Measurements from ENCODE around the gene PKP2. TPM values are rescaled to one million over a fixed set of nuclear protein-coding genes. Genes with fewer than 3 reads are reported as not detected.

PKP2 gene
- total and polyA plus RNA-seq, 2 donors (not counting 1 experiment from before 2014, with no cell fraction given) = under 0.01 to 0.15 TPM

DNA sequence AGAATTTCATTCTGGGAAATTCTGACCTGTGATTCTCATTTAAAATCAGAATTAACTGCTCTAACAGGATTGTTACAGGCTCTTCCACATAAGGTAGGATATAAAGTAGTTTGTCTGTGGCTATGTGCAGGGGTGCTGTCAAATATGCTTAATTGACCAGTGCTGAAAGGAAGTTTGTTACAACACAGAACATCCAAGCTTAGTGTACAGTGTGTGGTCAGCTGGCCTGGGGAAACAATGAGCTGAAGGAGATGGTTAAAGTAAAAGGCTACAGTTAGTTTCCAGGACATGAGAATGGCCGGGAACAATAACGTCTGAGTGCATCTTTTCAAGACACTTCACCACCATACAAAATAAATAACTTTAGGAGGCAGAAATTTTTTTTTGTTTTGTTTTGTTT is 68.0 kb downstream of the PKP2 start:
- Histone ChIP-seq H4K20me1 (ENCODE audit: control insufficient read depth, extremely low read depth, insufficient read depth, low read length) (no peaks in the 10 kb centered on the region), H3K9me3 (ENCODE audit: control insufficient read depth, insufficient read depth, low read depth, low read length) (no peaks in the 10 kb centered on the region), H3K27me3 (ENCODE audit: control insufficient read depth, insufficient read depth, low read length) (no peaks in the 10 kb centered on the region), H3K27ac (ENCODE audit: insufficient read depth, low read length) (no peak overlapping the region), H3K4me3 (replicated peaks in 1 of 4; ENCODE audit: control extremely low read depth in 1 of 4, insufficient read depth in 1 of 4, low read depth in 3 of 4, low read length in 4 of 4) (no peak overlapping the region), H3K4me1 (ENCODE audit: control insufficient read depth, extremely low read depth, insufficient read depth, low read length) (no peaks in the 10 kb centered on the region), H3K4me2 (ENCODE audit: extremely low read depth, insufficient read depth, low read length) (no peak overlapping the region), H3K79me2 (ENCODE audit: control insufficient read depth, insufficient read depth, low read length) (no peaks in the 10 kb centered on the region), H3K36me3 (ENCODE audit: control insufficient read depth, insufficient read depth, low read length) (no peaks in the 10 kb centered on the region), H2AFZ (ENCODE audit: low read length) (no peak overlapping the region), H3K9ac (ENCODE audit: insufficient read depth, low read length) (no peak overlapping the region)
- no peak for TF ChIP-seq EZH2 (IDR thresholded peaks at IDR 0.05; ENCODE audit: low read length, missing control alignments)
- TF ChIP-seq, protein P1, sequence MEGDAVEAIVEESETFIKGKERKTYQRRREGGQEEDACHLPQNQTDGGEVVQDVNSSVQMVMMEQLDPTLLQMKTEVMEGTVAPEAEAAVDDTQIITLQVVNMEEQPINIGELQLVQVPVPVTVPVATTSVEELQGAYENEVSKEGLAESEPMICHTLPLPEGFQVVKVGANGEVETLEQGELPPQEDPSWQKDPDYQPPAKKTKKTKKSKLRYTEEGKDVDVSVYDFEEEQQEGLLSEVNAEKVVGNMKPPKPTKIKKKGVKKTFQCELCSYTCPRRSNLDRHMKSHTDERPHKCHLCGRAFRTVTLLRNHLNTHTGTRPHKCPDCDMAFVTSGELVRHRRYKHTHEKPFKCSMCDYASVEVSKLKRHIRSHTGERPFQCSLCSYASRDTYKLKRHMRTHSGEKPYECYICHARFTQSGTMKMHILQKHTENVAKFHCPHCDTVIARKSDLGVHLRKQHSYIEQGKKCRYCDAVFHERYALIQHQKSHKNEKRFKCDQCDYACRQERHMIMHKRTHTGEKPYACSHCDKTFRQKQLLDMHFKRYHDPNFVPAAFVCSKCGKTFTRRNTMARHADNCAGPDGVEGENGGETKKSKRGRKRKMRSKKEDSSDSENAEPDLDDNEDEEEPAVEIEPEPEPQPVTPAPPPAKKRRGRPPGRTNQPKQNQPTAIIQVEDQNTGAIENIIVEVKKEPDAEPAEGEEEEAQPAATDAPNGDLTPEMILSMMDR (conservative IDR thresholded peaks at IDR 0.05 in 1 of 2, IDR thresholded peaks at IDR 0.05 in 1 of 2; ENCODE audit: low read depth in 1 of 2, low read length in 2 of 2) = no peak
- DNase-seq (ENCODE audit: low read depth in 2 of 2) = peak in 1 of 2 donors; percentile 27

- H4K20me1 ChIP-seq (ENCODE audit: control insufficient read depth, extremely low read depth, insufficient read depth, low read length) = no peaks in the 10 kb centered on the region
- no peaks in the 10 kb centered on the region for H3K4me1 ChIP-seq (ENCODE audit: control insufficient read depth, extremely low read depth, insufficient read depth, low read length)
- peak in 1 of 2 donors; percentile 27 for DNase-seq (ENCODE audit: low read depth in 2 of 2)
- no peaks in the 10 kb centered on the region for H3K27me3 ChIP-seq (ENCODE audit: control insufficient read depth, insufficient read depth, low read length)
- H3K79me2 ChIP-seq (ENCODE audit: control insufficient read depth, insufficient read depth, low read length) = no peaks in the 10 kb centered on the region
- H3K27ac ChIP-seq (ENCODE audit: insufficient read depth, low read length) = no peak overlapping the region
- H3K4me3 ChIP-seq (replicated peaks in 1 of 4; ENCODE audit: control extremely low read depth in 1 of 4, insufficient read depth in 1 of 4, low read depth in 3 of 4, low read length in 4 of 4) = no peak overlapping the region
- no peak overlapping the region for H2AFZ ChIP-seq (ENCODE audit: low read length)
- no peak overlapping the region for H3K4me2 ChIP-seq (ENCODE audit: extremely low read depth, insufficient read depth, low read length)
- H3K9me3 ChIP-seq (ENCODE audit: control insufficient read depth, insufficient read depth, low read depth, low read length) = no peaks in the 10 kb centered on the region
- H3K36me3 ChIP-seq (ENCODE audit: control insufficient read depth, insufficient read depth, low read length) = no peaks in the 10 kb centered on the region
- no peak overlapping the region for H3K9ac ChIP-seq (ENCODE audit: insufficient read depth, low read length)
- TF ChIP-seq, protein P1 (conservative IDR thresholded peaks at IDR 0.05 in 1 of 2, IDR thresholded peaks at IDR 0.05 in 1 of 2; ENCODE audit: low read depth in 1 of 2, low read length in 2 of 2) = no peak
- no peak for TF ChIP-seq EZH2 (IDR thresholded peaks at IDR 0.05; ENCODE audit: low read length, missing control alignments)
Measured at GRCh38 chr12:32828120-32828519, 68.5 kb downstream of the PKP2 start.

- no peaks in the 10 kb centered on the region for H3K9me3 ChIP-seq (ENCODE audit: control insufficient read depth, insufficient read depth, low read depth, low read length)
- no peak overlapping the region for H3K4me3 ChIP-seq (replicated peaks in 1 of 4; ENCODE audit: control extremely low read depth in 1 of 4, insufficient read depth in 1 of 4, low read depth in 3 of 4, low read length in 4 of 4)
- no peak overlapping the region for H3K9ac ChIP-seq (ENCODE audit: insufficient read depth, low read length)
- H2AFZ ChIP-seq (ENCODE audit: low read length) = no peak overlapping the region
- no peaks in the 10 kb centered on the region for H3K27me3 ChIP-seq (ENCODE audit: control insufficient read depth, insufficient read depth, low read length)
- H3K79me2 ChIP-seq (ENCODE audit: control insufficient read depth, insufficient read depth, low read length) = no peaks in the 10 kb centered on the region
- no peak for DNase-seq (ENCODE audit: low read depth in 2 of 2)
- no peak for TF ChIP-seq EZH2 (IDR thresholded peaks at IDR 0.05; ENCODE audit: low read length, missing control alignments)
- TF ChIP-seq, protein P1 (conservative IDR thresholded peaks at IDR 0.05 in 1 of 2, IDR thresholded peaks at IDR 0.05 in 1 of 2; ENCODE audit: low read depth in 1 of 2, low read length in 2 of 2) = no peak
- no peaks in the 10 kb centered on the region for H3K36me3 ChIP-seq (ENCODE audit: control insufficient read depth, insufficient read depth, low read length)
- no peak overlapping the region for H3K4me2 ChIP-seq (ENCODE audit: extremely low read depth, insufficient read depth, low read length)
- H3K4me1 ChIP-seq (ENCODE audit: control insufficient read depth, extremely low read depth, insufficient read depth, low read length) = no peaks in the 10 kb centered on the region
- no peak overlapping the region for H3K27ac ChIP-seq (ENCODE audit: insufficient read depth, low read length)
- no peaks in the 10 kb centered on the region for H4K20me1 ChIP-seq (ENCODE audit: control insufficient read depth, extremely low read depth, insufficient read depth, low read length)
Measured at GRCh38 chr12:32826807-32827412, 69.7 kb downstream of the PKP2 start.

Data from fibroblast of lung (primary cell).